ENCODE results near the gene KRTAP10-4.

- TF ChIP-seq GATA2 (IDR thresholded peaks at IDR 0.05; ENCODE audit: low read depth, low read length) (no peak), GATA3 (IDR thresholded peaks at IDR 0.05; ENCODE audit: low read depth, low read length) (no peak)
Measured at GRCh38 chr21:44552136-44552535, 21.4 kb upstream of the KRTAP10-4 start.

All from SH-SY5Y (cell line).